Peyer's patch (tissue), 4 donors: ENCODE results near the gene NUFIP2. TPM values are rescaled to one million over a fixed set of nuclear protein-coding genes. Genes with fewer than 3 reads are reported as not detected.

Source experiments
- DNase-seq, 3 donors: peaks; one replicate each; pipeline ENCODE4 v3.0.0-alpha.2; 2017 to 2019
- H3K27ac ChIP-seq, 4 donors: fragments of 200-600 bp; sonication (generic); one replicate each; pipeline ENCODE4 v1.5.1; 2016 to 2019
- H3K27me3 ChIP-seq, 2 donors: fragments of 200-600 bp; sonication (generic); one replicate each; pipeline ENCODE4 v1.5.1; 2019
- H3K36me3 ChIP-seq, 3 donors: fragments of 200-600 bp; sonication (generic); one replicate each; pipeline ENCODE4 v1.5.1; 2016 to 2019
- H3K4me1 ChIP-seq, 4 donors: fragments of 200-600 bp; sonication (generic); one replicate each; pipeline ENCODE4 v1.5.1; 2016 to 2019
- H3K4me3 ChIP-seq, 4 donors: fragments of 200-600 bp; sonication (generic); 1 replicate in 3 of 4; 2 replicates in 1 of 4; pipeline ENCODE4 v1.5.1; 2016 to 2019; ENCODE audit warnings: mild to moderate bottlenecking in 1 of 4
- H3K9me3 ChIP-seq, 4 donors: fragments of 200-600 bp; sonication (generic); one replicate each; pipeline ENCODE4 v1.5.1; 2016 to 2019; ENCODE audit warnings: mild to moderate bottlenecking in 1 of 4
- CTCF ChIP-seq, 6 experiments: fragments of 450-650 bp in 4 of 6; fragments of 200-600 bp in 2 of 6; sonication (generic) in 1 of 6; IDR thresholded peaks; one replicate each; pipeline ENCODE4 v1.5.1; 2017 to 2019; ENCODE audit warnings: antibody characterized with exemption in 6 of 6, mild to moderate bottlenecking in 3 of 6, moderate library complexity in 1 of 6
- POLR2A ChIP-seq, 2 donors: fragments of 450-650 bp; IDR thresholded peaks; one replicate each; pipeline ENCODE4 v1.5.1; 2017; ENCODE audit warnings: antibody characterized with exemption in 2 of 2, mild to moderate bottlenecking in 2 of 2, moderate library complexity in 2 of 2
- total RNA-seq, 4 donors: library from RNA; depleted of rRNA; stranded (reverse); fragments of >200 nt; gene quantifications; one replicate each; pipeline ENCODE4 v1.1.0, GENCODE V29; 2016

NUFIP2 gene
- total RNA-seq, 4 donors from 2014 or later = 22.5 to 41.3 (median 32.5) TPM

DNA sequence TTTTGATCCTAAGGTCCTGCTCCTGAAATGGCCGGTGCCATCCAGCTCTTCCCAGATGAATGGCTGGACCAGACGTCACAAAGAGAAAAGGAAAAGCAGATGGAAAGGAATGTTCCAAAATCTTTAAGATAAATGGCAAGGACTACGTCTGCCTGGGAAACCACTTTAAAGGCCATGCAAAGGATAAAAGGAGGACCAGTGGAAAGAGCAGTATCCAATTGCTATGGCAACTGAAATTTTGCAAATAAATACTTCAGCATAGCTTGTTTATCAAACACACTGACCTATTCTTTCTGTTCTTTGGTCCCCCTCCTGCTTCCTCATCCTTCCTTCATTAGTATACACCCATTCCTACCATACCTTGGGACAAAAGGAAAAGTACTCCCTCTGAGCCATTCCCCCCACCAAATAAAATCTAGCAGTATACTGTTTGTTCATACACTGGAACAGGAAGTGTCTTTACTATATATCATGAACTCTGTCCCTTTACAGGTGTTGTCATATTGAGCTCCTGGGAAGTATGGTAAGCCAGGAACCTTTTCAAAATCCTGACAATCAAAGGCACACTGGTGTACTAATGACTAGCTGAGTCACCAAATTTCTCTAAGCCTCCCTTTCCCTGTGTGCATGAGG lies 37.2 kb upstream of the NUFIP2 start:
- TF ChIP-seq POLR2A (IDR thresholded peaks at IDR 0.05) = no peak
- no peak for TF ChIP-seq CTCF (IDR thresholded peaks at IDR 0.05)
- H3K4me3 ChIP-seq = no peak overlapping the region
- no peak overlapping the region for H3K27ac ChIP-seq
- no peaks in the 10 kb centered on the region for H3K9me3 ChIP-seq
- H3K4me1 ChIP-seq = no peaks in the 10 kb centered on the region
- no peak for DNase-seq
- no peaks in the 10 kb centered on the region for H3K36me3 ChIP-seq
- no peaks in the 10 kb centered on the region for H3K27me3 ChIP-seq

DNA sequence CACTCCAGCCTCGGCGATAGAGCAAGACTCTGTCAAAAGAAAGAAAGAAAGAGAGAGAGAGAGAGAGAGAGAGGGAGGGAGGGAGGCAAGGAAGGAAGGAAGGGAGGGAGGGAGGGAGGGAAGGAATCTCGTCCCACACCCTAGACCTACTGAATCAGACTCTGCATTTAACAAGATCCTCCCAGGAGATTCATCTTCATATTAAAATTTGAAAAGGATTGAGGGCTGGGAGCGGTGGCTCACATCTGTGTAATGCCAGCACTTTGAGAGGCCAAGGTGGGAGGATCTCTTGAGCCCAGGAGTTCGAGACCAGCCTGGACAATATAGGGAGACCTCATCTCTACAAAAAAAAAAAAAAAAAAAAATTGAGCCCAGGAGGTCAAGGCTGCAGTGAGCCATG lies 33.5 kb upstream of the NUFIP2 start:
- Histone ChIP-seq H3K4me3 (no peak overlapping the region), H3K27me3 (no peaks in the 10 kb centered on the region), H3K27ac (no peak overlapping the region), H3K36me3 (no peaks in the 10 kb centered on the region), H3K4me1 (no peaks in the 10 kb centered on the region), H3K9me3 (no peaks in the 10 kb centered on the region)
- TF ChIP-seq POLR2A (IDR thresholded peaks at IDR 0.05) (no peak), CTCF (IDR thresholded peaks at IDR 0.05) (no peak)
- no peak for DNase-seq

DNA sequence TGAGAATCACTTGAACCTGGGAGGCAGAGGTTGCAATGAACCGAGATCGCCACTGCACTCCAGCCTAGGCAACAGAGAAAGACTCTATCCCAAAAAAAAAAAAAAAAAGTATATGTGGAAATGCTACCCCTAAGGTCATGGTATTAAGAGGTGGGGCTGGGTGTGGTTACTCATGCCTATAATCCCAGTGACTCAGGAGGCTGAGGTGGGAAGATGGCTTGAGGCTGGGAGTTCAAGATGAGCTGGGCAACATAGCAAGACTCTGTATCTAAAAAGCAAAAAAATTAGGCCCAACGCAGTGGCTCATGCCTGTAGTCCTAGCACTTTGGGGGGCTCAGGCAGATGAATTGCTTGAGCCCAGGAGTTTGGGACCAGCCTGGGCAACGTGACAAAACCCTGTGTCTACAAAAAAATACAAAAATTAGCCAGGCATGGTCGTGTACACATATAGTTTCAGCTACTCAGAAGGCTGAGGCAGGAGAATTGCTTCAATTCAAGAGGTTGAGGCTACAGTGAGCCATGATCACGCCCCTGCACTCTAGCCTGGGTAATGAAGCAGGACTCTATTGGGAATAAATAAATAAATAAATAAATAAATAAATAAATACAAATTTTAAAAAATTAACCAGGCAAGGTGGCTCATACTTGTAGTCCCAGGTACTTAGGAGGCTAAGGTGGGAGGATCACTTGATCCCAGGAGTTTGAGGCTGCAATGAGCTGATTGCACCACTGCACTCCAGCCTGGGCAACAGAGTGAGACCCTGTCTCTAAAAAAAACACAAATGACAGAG lies 32.3 kb upstream of the NUFIP2 start:
- Histone ChIP-seq H3K4me1 (no peaks in the 10 kb centered on the region), H3K27ac (no peak overlapping the region), H3K4me3 (no peak overlapping the region), H3K27me3 (no peaks in the 10 kb centered on the region), H3K36me3 (no peaks in the 10 kb centered on the region), H3K9me3 (no peaks in the 10 kb centered on the region)
- no peak for DNase-seq
- TF ChIP-seq POLR2A (IDR thresholded peaks at IDR 0.05) (no peak), CTCF (IDR thresholded peaks at IDR 0.05) (no peak)

DNA sequence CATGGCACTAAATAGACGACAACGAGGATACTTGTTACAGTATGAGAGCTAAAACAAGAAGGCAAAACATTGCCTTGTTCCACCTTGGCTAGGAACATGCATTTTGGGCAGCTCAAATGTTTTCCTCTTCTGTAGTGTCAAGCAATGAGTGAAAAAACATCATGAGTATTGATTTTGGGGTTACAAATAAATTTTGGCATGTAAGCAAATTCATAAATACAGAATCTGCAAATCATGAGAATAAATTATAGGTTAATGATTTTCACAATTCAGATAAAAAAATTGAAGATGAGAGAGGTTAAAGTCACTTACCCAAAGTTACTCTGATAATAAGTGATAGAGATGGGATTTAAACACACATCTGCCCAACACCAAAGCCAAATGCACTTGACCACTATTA lies 28.4 kb upstream of the NUFIP2 start:
- Histone ChIP-seq H3K27ac (no peak overlapping the region), H3K4me3 (no peak overlapping the region), H3K9me3 (no peaks in the 10 kb centered on the region), H3K4me1 (no peaks in the 10 kb centered on the region), H3K27me3 (no peaks in the 10 kb centered on the region), H3K36me3 (no peaks in the 10 kb centered on the region)
- no peak for DNase-seq
- TF ChIP-seq CTCF (IDR thresholded peaks at IDR 0.05) = no peak
- TF ChIP-seq POLR2A (IDR thresholded peaks at IDR 0.05) = no peak

- DNase-seq = no peak
- TF ChIP-seq CTCF (IDR thresholded peaks at IDR 0.05) (no peak), POLR2A (IDR thresholded peaks at IDR 0.05) (no peak)
- Histone ChIP-seq H3K27me3 (no peaks in the 10 kb centered on the region), H3K9me3 (no peaks in the 10 kb centered on the region), H3K4me1 (no peaks in the 10 kb centered on the region), H3K36me3 (no peaks in the 10 kb centered on the region), H3K4me3 (no peak overlapping the region), H3K27ac (no peak overlapping the region)
These were observed 9.4 kb upstream of the NUFIP2 start for GRCh38 chr17:29303386-29303785.
